Measurements from ENCODE around the gene CFAP45. TPM values are rescaled to one million over a fixed set of nuclear protein-coding genes. Genes with fewer than 3 reads are reported as not detected.

Gene CFAP45
- polyA plus RNA-seq, result 1 to 10 TPM in 1 of 3 donors, under 1 TPM in 1, not detected in 1; 0.33 to 1.1 TPM

- H3K27ac ChIP-seq (ENCODE audit: low read depth, low read length), result no peak within 1 kb of the TSS
- 10 to 28% (median 18%) methylated on average over 30 of the region's 30 CpGs for WGBS, 3 donors
Observed at GRCh38 chr1:159900086-159900680, at the start of gene CFAP45. Gene CFAP45 (minus strand): TSS chr1:159900165. CDS start chr1:159900098, 67 bp downstream.

- H3K27ac ChIP-seq (ENCODE audit: low read depth, low read length), result no peak overlapping the region
- 50 to 79% (median 78%) methylated on average over 6 of the region's 6 CpGs for WGBS, 3 donors
Observed at GRCh38 chr1:159949123-159949522, 49.2 kb upstream of the CFAP45 start.

- WGBS, 3 donors, result 61 to 76% (median 72%) methylated on average over 1 of the region's 1 CpG
- no peak overlapping the region for H3K27ac ChIP-seq (ENCODE audit: low read depth, low read length)
Observed at GRCh38 chr1:159947942-159948341, 48.0 kb upstream of the CFAP45 start.

GRCh38 chr1:159946242-159947187 is 46.5 kb upstream of the CFAP45 start:
- H3K27ac ChIP-seq (ENCODE audit: low read depth, low read length), result no peak overlapping the region
- WGBS, 3 donors, result 38 to 48% (median 47%) methylated on average over 9 of the region's 9 CpGs

GRCh38 chr1:159945483-159946241 is 45.7 kb upstream of the CFAP45 start, which contains the start of gene IGSF9:
Gene IGSF9 (minus strand): TSS chr1:159945613. CDS start chr1:159943454, 2,159 bp downstream.
- H3K27ac ChIP-seq (ENCODE audit: low read depth, low read length), result no peak within 1 kb of the TSS
- 2% methylated on average over 53 to 58 of the region's 58 CpGs for WGBS, 3 donors

GRCh38 chr1:159944623-159945455 is 44.9 kb upstream of the CFAP45 start:
- no peak overlapping the region for H3K27ac ChIP-seq (ENCODE audit: low read depth, low read length)
- 28 to 42% (median 32%) methylated on average over 11 of the region's 11 CpGs for WGBS, 3 donors

GRCh38 chr1:159943908-159944622 is 44.1 kb upstream of the CFAP45 start:
- WGBS, 3 donors, result 73 to 77% (median 75%) methylated on average over 9 of the region's 9 CpGs
- no peak overlapping the region for H3K27ac ChIP-seq (ENCODE audit: low read depth, low read length)

GRCh38 chr1:159943278-159943640 is 43.3 kb upstream of the CFAP45 start:
- 87 to 99% (median 89%) methylated on average over 5 of the region's 5 CpGs for WGBS, 3 donors

GRCh38 chr1:159942632-159943277 is 42.8 kb upstream of the CFAP45 start:
- H3K27ac ChIP-seq (ENCODE audit: low read depth, low read length), result no peak overlapping the region
- 80 to 90% (median 88%) methylated on average over 15 of the region's 15 CpGs for WGBS, 3 donors

More at GRCh38 chr1:159943278-159943640, 43.3 kb upstream of the CFAP45 start:
- H3K27ac ChIP-seq (ENCODE audit: low read depth, low read length), result no peak overlapping the region

- no peak overlapping the region for H3K27ac ChIP-seq (ENCODE audit: low read depth, low read length)
- 74 to 86% (median 81%) methylated on average over 11 to 15 of the region's 15 CpGs for WGBS, 3 donors
Observed at GRCh38 chr1:159941591-159942560, 41.9 kb upstream of the CFAP45 start.

GRCh38 chr1:159941141-159941540 is 41.2 kb upstream of the CFAP45 start:
- H3K27ac ChIP-seq (ENCODE audit: low read depth, low read length), result no peak overlapping the region
- WGBS, 3 donors, result 75 to 82% (median 79%) methylated on average over 5 of the region's 5 CpGs

- WGBS, 3 donors, result 85 to 93% (median 92%) methylated on average over 11 of the region's 11 CpGs
- no peak overlapping the region for H3K27ac ChIP-seq (ENCODE audit: low read depth, low read length)
Observed at GRCh38 chr1:159940006-159940620, 40.1 kb upstream of the CFAP45 start.

- WGBS, 3 donors, result 61 to 85% (median 76%) methylated on average over 3 of the region's 3 CpGs
- no peak overlapping the region for H3K27ac ChIP-seq (ENCODE audit: low read depth, low read length)
Observed at GRCh38 chr1:159939678-159940002, 39.7 kb upstream of the CFAP45 start.

- no peak overlapping the region for H3K27ac ChIP-seq (ENCODE audit: low read depth, low read length)
- WGBS, 3 donors, result 85 to 88% (median 87%) methylated on average over 6 of the region's 6 CpGs
Observed at GRCh38 chr1:159938905-159939677, 39.1 kb upstream of the CFAP45 start.
